Muscle layer of duodenum (tissue), 2 donors: ENCODE data around the gene GANAB.

Experiments
- H3K27ac ChIP-seq: one replicate; pipeline ENCODE4 v1.7.0; 2013; ENCODE audit warnings: mild to moderate bottlenecking, low read length
- H3K27me3 ChIP-seq: one replicate; pipeline ENCODE4 v1.7.0; 2013; ENCODE audit warnings: low read depth, mild to moderate bottlenecking, control low read depth, low read length
- H3K36me3 ChIP-seq, 2 donors: one replicate each; pipeline ENCODE4 v1.7.0; 2013; ENCODE audit warnings: low read length in 2 of 2, control low read depth in 1 of 2, mild to moderate bottlenecking in 1 of 2; ENCODE audit not compliant: insufficient read depth in 2 of 2, control insufficient read depth in 1 of 2
- H3K4me1 ChIP-seq, 2 donors: one replicate each; pipeline ENCODE4 v1.7.0; 2013; ENCODE audit warnings: low read length in 2 of 2, mild to moderate bottlenecking in 2 of 2, control low read depth in 1 of 2, moderate library complexity in 1 of 2; ENCODE audit not compliant: insufficient read depth in 2 of 2, control insufficient read depth in 1 of 2
- H3K4me3 ChIP-seq, 2 donors: one replicate each; pipeline ENCODE4 v1.7.0; 2013; ENCODE audit warnings: low read length in 2 of 2, low read depth in 1 of 2, mild to moderate bottlenecking in 1 of 2
- H3K9me3 ChIP-seq, 2 donors: one replicate each; pipeline ENCODE4 v1.7.0; 2013; ENCODE audit warnings: low read length in 2 of 2, control low read depth in 1 of 2, mild to moderate bottlenecking in 1 of 2; ENCODE audit not compliant: control insufficient read depth in 1 of 2
- donor health status: healthy.

The GANAB gene

GRCh38 chr11:62604460-62605120 lies 41.8 kb downstream of the GANAB start:
- Histone ChIP-seq H3K27me3 (no peaks in the 10 kb centered on the region), H3K4me3 (no peak overlapping the region), H3K4me1 (peaks cover 12 to 28% of the 10 kb centered on the region in 2 donors), H3K27ac (no peak overlapping the region), H3K9me3 (no peaks in the 10 kb centered on the region), H3K36me3 (peaks cover 12 to 37% of the 10 kb centered on the region in 2 donors)

- Histone ChIP-seq H3K27ac (no peak overlapping the region), H3K27me3 (no peaks in the 10 kb centered on the region), H3K4me1 (peaks cover 19 to 35% of the 10 kb centered on the region in 2 donors), H3K9me3 (no peaks in the 10 kb centered on the region), H3K4me3 (no peak overlapping the region), H3K36me3 (peaks cover 12 to 35% of the 10 kb centered on the region in 2 donors)
These were observed 42.6 kb downstream of the GANAB start for GRCh38 chr11:62603776-62604299.

- no peaks in the 10 kb centered on the region for H3K9me3 ChIP-seq
- peaks cover 23 to 42% of the 10 kb centered on the region in 2 donors for H3K4me1 ChIP-seq
- H3K4me3 ChIP-seq: peak overlapping the region; percentile 89 to 93
- H3K27ac ChIP-seq: no peak overlapping the region
- no peaks in the 10 kb centered on the region for H3K27me3 ChIP-seq
- peaks cover 11 to 34% of the 10 kb centered on the region in 2 donors for H3K36me3 ChIP-seq
These were observed 43.4 kb downstream of the GANAB start for GRCh38 chr11:62603072-62603408.

GRCh38 chr11:62602141-62603071 lies 44.0 kb downstream of the GANAB start:
- H3K9me3 ChIP-seq: no peaks in the 10 kb centered on the region
- no peaks in the 10 kb centered on the region for H3K27me3 ChIP-seq
- peaks cover 11 to 35% of the 10 kb centered on the region in 2 donors for H3K36me3 ChIP-seq
- peaks cover 23 to 42% of the 10 kb centered on the region in 2 donors for H3K4me1 ChIP-seq
- H3K27ac ChIP-seq: peak overlapping the region; percentile 72
- H3K4me3 ChIP-seq: peak overlapping the region; percentile 89 to 93

GRCh38 chr11:62601372-62602140 lies 44.9 kb downstream of the GANAB start, which contains the start of gene MTA2:
Gene MTA2, minus strand, starts transcription at chr11:62601865. Its CDS starts 415 bp downstream, at chr11:62601450.
- peaks cover 23 to 42% of the 10 kb centered on the region in 2 donors for H3K4me1 ChIP-seq
- H3K36me3 ChIP-seq: peaks cover 15 to 42% of the 10 kb centered on the region in 2 donors
- H3K4me3 ChIP-seq: peak within 1 kb of the TSS; percentile 89 to 93
- H3K9me3 ChIP-seq: no peaks in the 10 kb centered on the region
- no peaks in the 10 kb centered on the region for H3K27me3 ChIP-seq
- H3K27ac ChIP-seq: peak within 1 kb of the TSS; percentile 83

- H3K36me3 ChIP-seq: peaks cover 20 to 45% of the 10 kb centered on the region in 2 donors
- peaks cover 23 to 42% of the 10 kb centered on the region in 2 donors for H3K4me1 ChIP-seq
- H3K4me3 ChIP-seq: peak overlapping the region; percentile 89 to 93
- H3K27ac ChIP-seq: peak overlapping the region; percentile 83
- H3K27me3 ChIP-seq: no peaks in the 10 kb centered on the region
- no peaks in the 10 kb centered on the region for H3K9me3 ChIP-seq
These were observed 45.4 kb downstream of the GANAB start for GRCh38 chr11:62601122-62601371.

- Histone ChIP-seq H3K4me3 (peak overlapping the region; percentile 89 to 93), H3K4me1 (peaks cover 23 to 42% of the 10 kb centered on the region in 2 donors), H3K9me3 (no peaks in the 10 kb centered on the region), H3K36me3 (peaks cover 25 to 45% of the 10 kb centered on the region in 2 donors), H3K27ac (peak overlapping the region; percentile 83), H3K27me3 (no peaks in the 10 kb centered on the region)
These were observed 45.9 kb downstream of the GANAB start for GRCh38 chr11:62600367-62601121.

- Histone ChIP-seq H3K36me3 (peaks cover 31 to 45% of the 10 kb centered on the region in 2 donors), H3K4me3 (peak overlapping the region; percentile 89 to 93), H3K27ac (peak overlapping the region; percentile 83), H3K9me3 (no peaks in the 10 kb centered on the region), H3K27me3 (no peaks in the 10 kb centered on the region), H3K4me1 (peaks cover 23 to 42% of the 10 kb centered on the region in 2 donors)
These were observed 46.5 kb downstream of the GANAB start for GRCh38 chr11:62599901-62600300.

GRCh38 chr11:62599069-62599696 lies 47.2 kb downstream of the GANAB start:
- H3K27ac ChIP-seq: peak overlapping the region; percentile 83
- peaks cover 23 to 42% of the 10 kb centered on the region in 2 donors for H3K4me1 ChIP-seq
- no peaks in the 10 kb centered on the region for H3K27me3 ChIP-seq
- H3K36me3 ChIP-seq: peaks cover 38 to 52% of the 10 kb centered on the region in 2 donors
- no peaks in the 10 kb centered on the region for H3K9me3 ChIP-seq
- H3K4me3 ChIP-seq: peak overlapping the region; percentile 89 to 93

GRCh38 chr11:62595124-62595523 lies 51.3 kb downstream of the GANAB start:
- peaks cover 47 to 54% of the 10 kb centered on the region in 2 donors for H3K36me3 ChIP-seq
- no peak overlapping the region for H3K27ac ChIP-seq
- H3K27me3 ChIP-seq: no peaks in the 10 kb centered on the region
- no peak overlapping the region for H3K4me3 ChIP-seq
- peaks cover 31 to 44% of the 10 kb centered on the region in 2 donors for H3K4me1 ChIP-seq
- H3K9me3 ChIP-seq: no peaks in the 10 kb centered on the region
